OCI-LY1 (cell line): ENCODE data around the gene EMP3.

Source experiments
- H2AFZ ChIP-seq: fragments of 200-600 bp; sonication (generic), shearing (Covaris generic); 2 replicates; pipeline ENCODE4 v1.6.0; 2014; ENCODE audit warnings: antibody characterized with exemption, mild to moderate bottlenecking, low read length
- H3F3A ChIP-seq: fragments of 200-600 bp; sonication (generic), shearing (Covaris generic); 2 replicates; pipeline ENCODE4 v1.6.0; 2014; ENCODE audit warnings: mild to moderate bottlenecking, antibody characterized with exemption, low read length, moderate library complexity; ENCODE audit not compliant: insufficient read depth
- H3K27ac ChIP-seq: fragments of 200-600 bp; sonication (generic); 2 replicates; pipeline ENCODE4 v1.5.1; 2014; ENCODE audit warnings: low read length, mixed run types, mild to moderate bottlenecking, low read depth; ENCODE audit not compliant: poor library complexity, severe bottlenecking
- H3K27me3 ChIP-seq: fragments of 200-600 bp; sonication (generic); 2 replicates; pipeline ENCODE4 v1.6.0; 2014; ENCODE audit warnings: antibody characterized with exemption, mild to moderate bottlenecking, low read length, moderate library complexity; ENCODE audit not compliant: insufficient read depth
- H3K36me3 ChIP-seq: fragments of 200-600 bp; sonication (generic); 2 replicates; pipeline ENCODE4 v1.6.1; 2014; ENCODE audit warnings: mild to moderate bottlenecking, antibody characterized with exemption, low read length, moderate library complexity, mixed read lengths; ENCODE audit not compliant: insufficient read depth
- H3K4me1 ChIP-seq: fragments of 200-600 bp; sonication (generic); 2 replicates; pipeline ENCODE4 v1.5.1; 2014; ENCODE audit warnings: mild to moderate bottlenecking, low read length, moderate library complexity; ENCODE audit not compliant: insufficient read depth, severe bottlenecking
- H3K4me2 ChIP-seq: fragments of 200-600 bp; sonication (generic), shearing (Covaris generic); 2 replicates; pipeline ENCODE4 v1.6.1; 2014; ENCODE audit warnings: low read length
- H3K4me3 ChIP-seq: fragments of 200-600 bp; sonication (generic); 2 replicates; pipeline ENCODE4 v1.5.1; 2014; ENCODE audit warnings: low read length, low read depth, mild to moderate bottlenecking, mixed read lengths; ENCODE audit not compliant: poor library complexity, severe bottlenecking
- H3K79me2 ChIP-seq: fragments of 200-600 bp; shearing (Covaris generic); 2 replicates; pipeline ENCODE4 v1.6.1; 2016; ENCODE audit warnings: mixed run types, low read length, mixed read lengths; ENCODE audit not compliant: insufficient read depth
- H3K9ac ChIP-seq: fragments of 200-600 bp; sonication (generic), shearing (Covaris generic); 2 replicates; pipeline ENCODE4 v1.6.1; 2014; ENCODE audit warnings: mild to moderate bottlenecking, low read length, mixed read lengths
- H3K9me2 ChIP-seq: fragments of 200-600 bp; sonication (generic), shearing (Covaris generic); 2 replicates; pipeline ENCODE4 v1.6.1; 2014; ENCODE audit warnings: low read depth, mild to moderate bottlenecking, low read length, mixed read lengths
- H3K9me3 ChIP-seq: fragments of 200-600 bp; shearing (Covaris generic); 2 replicates; pipeline ENCODE4 v1.6.1; 2014; ENCODE audit warnings: low read length, mixed read lengths
- H4K20me1 ChIP-seq: fragments of 200-600 bp; sonication (generic), shearing (Covaris generic); 2 replicates; pipeline ENCODE4 v1.6.0; 2016; ENCODE audit warnings: mild to moderate bottlenecking, low read length; ENCODE audit not compliant: insufficient read depth
- CTCF ChIP-seq: fragments of 200-600 bp; sonication (generic), shearing (Covaris generic); IDR thresholded peaks from 2 replicates; pipeline ENCODE4 v1.5.1; 2017; ENCODE audit warnings: mild to moderate bottlenecking, antibody characterized with exemption, low read length, moderate library complexity, mixed read lengths
- EZH2 ChIP-seq: fragments of 200-600 bp; sonication (generic), shearing (Covaris generic); IDR thresholded peaks from 2 replicates; pipeline ENCODE4 v1.8.0; 2017; ENCODE audit warnings: borderline replicate concordance, mixed run types, mild to moderate bottlenecking, antibody characterized with exemption, low read length, moderate library complexity, mixed read lengths

The EMP3 gene

GRCh38 chr19:48330012-48330681 is 4.8 kb downstream of the EMP3 start:
- Histone ChIP-seq H3K4me2 (peak overlapping the region; percentile 83), H3K27ac (peak overlapping the region; percentile 94), H3K27me3 (no peaks in the 10 kb centered on the region), H3K9me3 (no peaks in the 10 kb centered on the region), H3F3A (no peaks in the 10 kb centered on the region), H2AFZ (no peak overlapping the region), H3K36me3 (no peaks in the 10 kb centered on the region), H4K20me1 (no peaks in the 10 kb centered on the region), H3K79me2 (no peaks in the 10 kb centered on the region), H3K9me2 (no peaks in the 10 kb centered on the region), H3K9ac (peak overlapping the region; percentile 81), H3K4me3 (peak overlapping the region; percentile 61), H3K4me1 (peaks cover 58% of the 10 kb centered on the region)
- no peak for TF ChIP-seq CTCF

- Histone ChIP-seq H4K20me1 (no peaks in the 10 kb centered on the region), H3K4me3 (peak overlapping the region; percentile 65), H3K27ac (peak overlapping the region; percentile 94), H3K36me3 (no peaks in the 10 kb centered on the region), H2AFZ (no peak overlapping the region), H3K9ac (peak overlapping the region; percentile 63), H3K27me3 (no peaks in the 10 kb centered on the region), H3K4me2 (peak overlapping the region; percentile 77), H3K9me3 (no peaks in the 10 kb centered on the region), H3K9me2 (no peaks in the 10 kb centered on the region), H3K4me1 (peaks cover 47% of the 10 kb centered on the region), H3K79me2 (no peaks in the 10 kb centered on the region), H3F3A (no peaks in the 10 kb centered on the region)
- no peak for TF ChIP-seq EZH2
- no peak for TF ChIP-seq CTCF
Observed at GRCh38 chr19:48332351-48332661, 7.0 kb downstream of the EMP3 start.

- Histone ChIP-seq H3K9me3 (no peaks in the 10 kb centered on the region), H3K4me1 (peaks cover 47% of the 10 kb centered on the region), H3F3A (no peaks in the 10 kb centered on the region), H3K9ac (peak overlapping the region; percentile 71), H4K20me1 (no peaks in the 10 kb centered on the region), H3K27ac (peak overlapping the region; percentile 94), H2AFZ (no peak overlapping the region), H3K79me2 (no peaks in the 10 kb centered on the region), H3K36me3 (no peaks in the 10 kb centered on the region), H3K4me2 (peak overlapping the region; percentile 77), H3K9me2 (no peaks in the 10 kb centered on the region), H3K4me3 (peak overlapping the region; percentile 65), H3K27me3 (no peaks in the 10 kb centered on the region)
- TF ChIP-seq EZH2 (no peak), CTCF (no peak)
Observed at GRCh38 chr19:48332662-48333466, 7.5 kb downstream of the EMP3 start.
